Right lobe of liver (tissue), 4 donors: Measurements from ENCODE around the gene YIF1A.

Experiments used
- CTCF ChIP-seq, 4 donors: fragments of 200-600 bp in 3 of 4; fragments of 450-650 bp in 1 of 4; IDR thresholded peaks; one replicate each; pipeline versions ENCODE4 v1.5.1 to v1.8.0; 2016 to 2022; ENCODE audit warnings: antibody characterized with exemption in 4 of 4, mild to moderate bottlenecking in 2 of 4
- POLR2A ChIP-seq: fragments of 450-650 bp; IDR thresholded peaks from one replicate; pipeline ENCODE4 v1.6.1; 2017; ENCODE audit warnings: antibody characterized with exemption, mild to moderate bottlenecking
- donor health status: DM: no; HTN: no; CAD: no.
- donor health status: DM: no; HTN: no; CAD: no.
- donor health status: DM: no; HTN: yes; CAD: no.

- TF ChIP-seq POLR2A (no peak), CTCF (IDR thresholded peaks at IDR 0.05) (no peak)
These were observed 17.1 kb downstream of the YIF1A start for GRCh38 chr11:66271816-66272215.
